ENCODE data around the gene RPS27A.
"Not testable (repeated sequence)": the region's sequence is repeated elsewhere in the genome, so short reads cannot be mapped to it uniquely, and the experiment has no call there.

- TF ChIP-seq, protein P1, sequence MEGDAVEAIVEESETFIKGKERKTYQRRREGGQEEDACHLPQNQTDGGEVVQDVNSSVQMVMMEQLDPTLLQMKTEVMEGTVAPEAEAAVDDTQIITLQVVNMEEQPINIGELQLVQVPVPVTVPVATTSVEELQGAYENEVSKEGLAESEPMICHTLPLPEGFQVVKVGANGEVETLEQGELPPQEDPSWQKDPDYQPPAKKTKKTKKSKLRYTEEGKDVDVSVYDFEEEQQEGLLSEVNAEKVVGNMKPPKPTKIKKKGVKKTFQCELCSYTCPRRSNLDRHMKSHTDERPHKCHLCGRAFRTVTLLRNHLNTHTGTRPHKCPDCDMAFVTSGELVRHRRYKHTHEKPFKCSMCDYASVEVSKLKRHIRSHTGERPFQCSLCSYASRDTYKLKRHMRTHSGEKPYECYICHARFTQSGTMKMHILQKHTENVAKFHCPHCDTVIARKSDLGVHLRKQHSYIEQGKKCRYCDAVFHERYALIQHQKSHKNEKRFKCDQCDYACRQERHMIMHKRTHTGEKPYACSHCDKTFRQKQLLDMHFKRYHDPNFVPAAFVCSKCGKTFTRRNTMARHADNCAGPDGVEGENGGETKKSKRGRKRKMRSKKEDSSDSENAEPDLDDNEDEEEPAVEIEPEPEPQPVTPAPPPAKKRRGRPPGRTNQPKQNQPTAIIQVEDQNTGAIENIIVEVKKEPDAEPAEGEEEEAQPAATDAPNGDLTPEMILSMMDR (IDR thresholded peaks at IDR 0.05), result not testable (repeated sequence)
- not testable (repeated sequence) for TF ChIP-seq REST (IDR thresholded peaks at IDR 0.05; ENCODE audit: insufficient read depth in 1 of 2, low read depth in 2 of 2, low read length in 1 of 2); POLR2AphosphoS5 (IDR thresholded peaks at IDR 0.05; ENCODE audit: low read depth, low read length)
These were observed 48.5 kb downstream of the RPS27A start for GRCh38 chr2:55280851-55281546.
